GM18868 (cell line): Measurements from ENCODE around the gene DLGAP4.
"Not testable (repeated sequence)": the region's sequence is repeated elsewhere in the genome, so short reads cannot be mapped to it uniquely, and the experiment has no call there.

Experiments used
- ATAC-seq: cut with Tn5 transposase; IDR thresholded peaks from one replicate; pipeline ENCODE4 v1.9.1; 2021; ENCODE audit warnings: mild to moderate bottlenecking, moderate library complexity; ENCODE audit not compliant: unreplicated experiment

Gene DLGAP4

DNA sequence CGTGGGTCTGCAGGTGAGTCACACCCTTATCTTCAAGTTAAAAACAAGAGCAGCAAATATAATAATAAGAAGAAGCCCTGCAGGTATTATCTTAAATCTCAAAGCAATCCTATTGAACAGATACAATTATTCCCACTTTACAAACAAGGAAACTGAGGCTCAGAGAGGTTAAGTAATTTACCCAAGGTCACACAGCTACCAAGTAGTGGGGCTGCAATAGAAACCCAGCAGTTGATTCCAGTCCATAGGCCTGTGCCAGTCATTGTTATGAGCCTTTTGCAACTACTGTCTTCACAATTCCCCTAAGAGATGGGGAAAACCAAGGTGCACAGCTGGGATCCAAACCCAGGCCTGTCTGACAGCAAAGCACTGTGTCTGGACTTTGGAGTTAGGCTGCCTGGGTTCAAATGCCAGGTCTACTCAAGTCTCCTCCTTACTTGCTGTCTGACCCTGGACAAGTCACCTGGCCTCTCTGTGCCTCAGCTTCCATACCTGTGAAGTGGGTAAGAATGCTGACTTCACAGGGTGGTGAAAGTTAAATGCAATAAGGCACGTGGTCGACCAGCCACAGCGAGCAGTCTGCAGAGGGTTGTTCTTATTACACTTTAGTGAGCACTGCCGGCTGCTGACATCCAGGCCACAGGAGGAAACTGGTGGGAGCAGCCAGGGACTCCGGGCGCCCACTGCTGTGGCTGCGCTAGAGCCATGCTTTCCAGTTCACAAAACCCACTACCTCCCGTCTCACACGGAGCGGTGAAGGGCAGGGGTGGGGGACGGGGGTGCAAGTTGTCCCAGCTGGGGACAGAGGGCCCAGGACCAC is 241.3 kb downstream of the DLGAP4 start:
- ATAC-seq = no peak

DNA sequence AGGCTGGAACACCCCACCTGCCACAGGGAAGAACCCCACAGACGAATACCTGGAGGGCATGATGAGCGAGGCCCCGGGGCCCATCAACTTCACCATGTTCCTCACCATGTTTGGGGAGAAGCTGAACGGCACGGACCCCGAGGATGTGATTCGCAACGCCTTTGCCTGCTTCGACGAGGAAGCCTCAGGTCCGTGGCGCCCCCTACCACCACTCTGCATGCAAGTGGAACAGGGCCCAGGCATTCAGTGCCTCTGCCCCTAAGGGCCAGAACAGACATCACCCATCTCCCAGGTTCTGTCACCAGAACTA is 241.8 kb downstream of the DLGAP4 start:
- no peak for ATAC-seq

DNA sequence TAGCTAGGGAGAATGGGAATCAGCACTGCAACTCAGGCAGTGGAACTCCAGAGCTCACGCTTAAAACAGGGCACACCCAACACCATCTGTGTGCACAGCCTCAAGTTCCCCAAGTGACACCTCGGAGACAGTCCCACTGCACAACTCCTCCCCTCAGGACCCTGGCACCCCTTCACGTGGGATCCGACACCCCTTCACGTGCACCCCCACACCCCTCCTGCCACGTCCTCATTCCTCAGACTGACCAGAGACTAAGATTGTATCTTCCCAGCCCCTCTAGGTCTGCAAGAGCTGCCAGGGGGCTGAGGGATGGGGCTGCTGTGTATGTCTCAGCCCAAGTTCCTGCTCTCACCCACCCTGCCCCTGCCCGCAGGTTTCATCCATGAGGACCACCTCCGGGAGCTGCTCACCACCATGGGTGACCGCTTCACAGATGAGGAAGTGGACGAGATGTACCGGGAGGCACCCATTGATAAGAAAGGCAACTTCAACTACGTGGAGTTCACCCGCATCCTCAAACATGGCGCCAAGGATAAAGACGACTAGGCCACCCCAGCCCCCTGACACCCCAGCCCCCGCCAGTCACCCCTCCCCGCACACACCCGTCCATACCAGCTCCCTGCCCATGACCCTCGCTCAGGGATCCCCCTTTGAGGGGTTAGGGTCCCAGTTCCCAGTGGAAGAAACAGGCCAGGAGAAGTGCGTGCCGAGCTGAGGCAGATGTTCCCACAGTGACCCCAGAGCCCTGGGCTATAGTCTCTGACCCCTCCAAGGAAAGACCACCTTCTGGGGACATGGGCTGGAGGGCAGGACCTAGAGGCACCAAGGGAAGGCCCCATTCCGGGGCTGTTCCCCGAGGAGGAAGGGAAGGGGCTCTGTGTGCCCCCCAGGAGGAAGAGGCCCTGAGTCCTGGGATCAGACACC is 242.8 kb downstream of the DLGAP4 start:
- no peak for ATAC-seq

- no peak for ATAC-seq
Observed at GRCh38 chr20:36549628-36549941, 243.4 kb downstream of the DLGAP4 start.

DNA sequence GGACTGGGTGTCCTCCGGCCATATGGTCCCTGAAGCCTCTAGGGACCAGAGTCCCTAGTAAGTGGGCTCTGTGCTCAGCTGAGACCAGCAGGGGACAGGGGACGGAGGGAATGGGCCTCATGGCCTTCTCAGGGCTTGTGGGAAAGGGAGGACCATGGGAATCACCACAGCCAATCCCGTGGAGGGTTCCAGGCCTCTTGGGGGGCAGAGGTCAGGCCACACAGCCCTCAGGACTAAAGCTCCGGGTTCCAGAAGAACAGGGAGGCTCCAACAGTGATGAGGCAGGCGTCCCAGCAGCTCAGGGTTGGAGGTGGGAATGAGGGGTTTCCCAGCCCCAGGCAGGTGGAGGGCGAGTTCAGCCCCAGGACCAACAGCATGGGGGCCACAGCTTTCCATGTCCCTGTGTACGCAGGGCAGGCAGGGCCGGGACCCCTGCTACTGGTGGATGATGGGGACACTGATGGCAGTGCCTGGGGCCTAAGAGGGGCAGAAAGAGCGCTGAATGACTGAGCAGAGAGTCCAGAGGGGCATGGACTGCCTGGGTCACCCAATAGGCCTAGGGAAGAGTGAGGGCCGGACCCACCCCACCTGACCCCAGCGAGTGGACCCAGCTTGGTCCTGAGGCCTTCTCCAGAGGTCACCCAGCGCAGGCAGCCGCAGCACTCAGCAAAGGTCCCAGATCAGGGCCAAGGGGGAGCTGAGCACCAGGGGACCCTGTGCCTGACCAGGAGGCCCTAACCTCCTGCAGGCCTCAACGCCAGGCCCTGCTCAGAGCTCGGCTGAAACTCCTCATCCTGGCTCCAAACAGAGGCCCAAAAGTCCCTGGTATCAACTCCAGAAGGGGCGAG is 244.0 kb downstream of the DLGAP4 start:
- ATAC-seq = no peak

- ATAC-seq = no peak
Observed at GRCh38 chr20:36550790-36551299, 244.7 kb downstream of the DLGAP4 start.

DNA sequence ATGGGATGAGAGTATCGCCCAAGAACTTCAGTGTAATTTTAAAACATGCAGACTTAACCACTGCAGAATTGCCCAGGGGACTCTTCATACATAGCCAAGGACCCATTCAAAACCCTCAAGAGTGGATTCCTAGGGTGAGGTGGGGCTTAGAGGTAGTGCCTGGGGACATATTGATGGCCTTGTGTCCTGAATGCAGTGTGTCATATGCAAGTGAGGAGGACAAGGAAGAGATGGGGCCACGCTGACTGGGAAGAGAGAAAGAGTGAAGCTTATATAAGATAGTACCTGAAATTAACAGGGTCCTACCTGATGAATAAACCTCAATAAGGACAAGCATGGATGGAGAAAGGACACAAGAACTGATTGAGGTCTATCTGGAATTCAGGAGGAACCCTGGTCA is 249.1 kb downstream of the DLGAP4 start:
- no peak for ATAC-seq

DNA sequence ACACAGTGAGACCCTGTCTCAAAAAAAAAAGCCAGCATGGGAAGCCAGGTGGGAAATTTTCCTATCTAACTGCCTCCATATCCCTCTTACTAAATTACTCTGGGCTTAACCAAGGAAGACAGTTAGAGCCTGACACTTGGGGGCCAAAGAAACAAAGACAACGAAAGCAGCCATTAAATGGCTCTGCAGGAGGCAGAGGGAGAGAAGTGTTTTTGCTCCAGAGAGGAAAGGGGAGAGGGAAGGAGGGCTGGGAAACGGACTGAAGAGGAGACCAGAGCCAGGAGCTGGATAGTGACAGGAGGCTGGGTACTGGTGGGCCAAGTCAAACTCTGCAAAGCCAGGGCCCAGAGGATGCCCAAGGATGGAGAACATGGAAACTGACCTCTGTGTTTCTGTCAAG is 256.6 kb downstream of the DLGAP4 start:
- ATAC-seq = no peak

DNA sequence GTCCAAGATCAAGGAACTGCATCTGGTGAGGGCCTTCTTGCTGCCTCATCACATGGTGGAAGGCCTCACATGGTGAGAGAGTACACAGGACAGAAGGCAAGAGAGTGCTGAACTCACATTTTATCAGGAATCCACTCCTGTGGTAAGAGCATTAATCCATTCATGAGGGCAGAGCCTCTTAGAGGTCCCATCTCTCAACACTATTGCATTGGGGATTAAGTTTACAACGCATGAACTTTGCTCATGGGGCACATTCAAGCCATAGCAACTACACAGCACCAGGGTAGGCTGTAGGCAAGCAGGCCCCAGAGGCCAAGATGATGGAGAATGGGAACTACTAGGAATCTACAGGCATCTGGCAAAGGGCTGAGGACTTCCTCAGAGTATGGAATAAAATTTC is 257.2 kb downstream of the DLGAP4 start:
- ATAC-seq = no peak

DNA sequence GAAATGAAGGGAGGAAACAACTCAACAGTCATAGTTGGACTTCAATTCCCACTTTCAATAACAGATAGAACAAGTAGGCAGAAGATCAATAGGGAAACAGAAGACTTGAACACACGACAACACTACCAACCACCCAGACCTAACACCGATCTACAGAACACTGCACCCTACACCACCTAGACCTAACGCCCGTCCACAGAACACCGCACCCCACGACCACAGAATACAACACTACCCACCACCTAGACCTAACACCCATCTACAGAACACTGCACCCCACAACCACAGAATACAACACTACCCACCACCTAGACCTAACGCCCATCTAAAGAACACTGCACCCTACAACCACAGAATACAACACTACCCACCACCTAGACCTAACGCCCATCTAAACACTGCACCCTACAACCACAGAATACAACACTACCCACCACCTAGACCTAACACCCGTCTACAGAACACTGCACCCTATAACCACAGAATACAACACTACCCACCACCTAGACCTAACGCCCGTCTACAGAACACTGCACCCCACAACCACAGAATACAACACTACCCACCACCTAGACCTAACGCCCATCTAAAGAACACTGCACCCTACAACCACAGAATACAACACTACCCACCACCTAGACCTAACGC is 258.1 kb downstream of the DLGAP4 start:
- ATAC-seq = not testable (repeated sequence)

- not testable (repeated sequence) for ATAC-seq
Observed at GRCh38 chr20:36564726-36565121, 258.6 kb downstream of the DLGAP4 start.

DNA sequence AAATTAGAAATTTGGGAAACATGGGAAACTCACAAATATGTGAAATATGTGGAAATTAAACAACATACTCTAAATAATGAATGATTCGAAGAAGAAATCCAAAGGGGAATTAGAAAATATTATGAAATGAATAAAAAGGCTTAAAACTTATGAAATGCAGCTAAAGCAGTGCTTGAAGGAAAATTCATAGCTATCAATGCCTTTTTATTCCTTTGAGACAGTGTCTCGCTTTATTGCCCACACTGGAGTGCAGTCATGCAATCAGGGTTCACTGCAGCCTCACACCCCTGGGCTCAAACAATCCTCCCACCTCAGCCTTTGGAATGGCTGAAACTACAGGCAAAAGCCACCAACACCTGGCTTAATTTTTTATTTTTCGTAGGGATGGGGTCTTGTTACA is 259.4 kb downstream of the DLGAP4 start:
- ATAC-seq = no peak

DNA sequence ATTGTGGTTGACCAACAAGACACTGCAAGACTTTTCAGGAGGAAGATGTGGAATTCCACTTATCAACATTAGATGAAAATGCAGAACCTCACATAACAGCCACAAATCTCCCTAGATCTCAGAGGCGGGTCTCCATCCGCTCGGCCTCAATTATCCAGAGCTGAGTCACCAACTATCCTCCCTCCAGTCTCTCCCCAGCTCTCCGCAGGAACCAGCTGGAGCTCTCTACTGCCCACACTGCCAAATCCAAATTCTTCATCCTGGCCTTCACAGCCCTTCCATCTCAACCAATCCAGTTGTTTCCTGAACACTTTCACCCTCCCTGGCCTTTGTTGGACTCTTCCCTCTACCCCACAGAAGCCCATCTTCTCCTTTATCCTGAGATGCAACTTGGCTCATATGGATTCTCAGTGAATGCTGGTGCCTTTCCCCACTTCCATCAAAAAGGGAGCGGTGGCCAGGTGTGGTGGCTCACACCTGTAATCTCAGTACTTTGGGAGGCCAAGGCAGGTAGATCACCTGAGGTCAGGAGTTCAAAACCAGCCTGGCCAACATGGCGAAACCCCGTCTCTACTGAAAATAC is 263.8 kb downstream of the DLGAP4 start:
- no peak for ATAC-seq

GRCh38 chr20:36571564-36572504 is 265.7 kb downstream of the DLGAP4 start:
- no peak for ATAC-seq

DNA sequence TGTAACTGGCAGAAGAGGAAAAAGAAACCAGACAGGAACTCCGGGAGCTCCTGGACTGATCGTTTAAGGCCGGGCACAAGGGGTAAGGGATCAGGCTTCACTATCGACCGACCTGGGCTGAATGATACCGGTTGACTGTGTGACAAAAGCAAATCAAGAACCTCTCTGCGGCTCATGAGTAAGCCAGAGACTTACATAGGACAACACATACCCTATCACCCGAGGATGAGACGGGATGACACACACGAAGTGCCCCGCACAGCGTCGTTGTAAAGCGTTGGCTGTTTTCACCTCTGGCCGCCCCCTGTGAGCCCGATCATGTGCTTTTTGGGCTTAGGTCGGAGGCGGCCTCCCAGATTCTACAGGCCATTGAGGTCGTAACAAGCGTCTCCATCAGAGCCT is 266.6 kb downstream of the DLGAP4 start:
- peak; percentile 23 for ATAC-seq

DNA sequence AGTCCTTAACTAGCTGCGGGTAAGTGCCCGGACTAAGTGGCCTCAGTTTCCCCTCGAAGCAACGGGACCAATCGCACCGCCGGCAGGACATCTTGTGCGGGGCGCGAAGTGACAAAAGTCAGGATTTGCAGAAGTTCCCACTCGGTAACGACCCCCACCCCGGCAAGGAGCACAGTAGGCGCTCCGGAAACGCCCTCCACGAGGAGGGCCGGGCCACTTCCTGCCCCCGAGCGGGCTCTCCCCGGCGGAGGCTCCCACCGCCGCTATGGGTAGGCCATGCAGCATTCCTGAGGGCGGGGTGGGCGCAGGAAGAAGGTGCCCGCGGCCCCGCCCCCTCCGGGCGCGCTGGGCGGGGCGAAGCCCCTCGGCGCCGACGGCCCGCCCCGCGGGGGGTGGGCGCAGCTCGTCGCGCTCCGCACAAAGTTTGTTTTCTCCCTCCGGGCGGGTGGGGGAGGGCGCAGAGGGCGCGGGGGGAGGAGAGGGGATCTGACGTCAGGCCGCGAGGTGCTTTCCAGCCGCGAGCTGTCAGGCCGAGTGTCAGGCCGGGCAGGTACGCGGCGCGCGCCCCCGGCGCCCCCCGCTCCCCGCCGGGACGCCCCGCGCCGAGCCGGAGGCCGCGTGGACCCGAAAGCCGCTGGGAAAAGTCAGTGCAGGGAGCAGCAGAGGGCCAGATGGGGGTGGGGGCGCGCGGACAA is 267.1 kb downstream of the DLGAP4 start, which contains the start of gene TGIF2:
Gene TGIF2 (plus strand): TSS at position 495 of the 695 bp plus-strand sequence. CDS start 5,178 bp downstream, outside the sequence.
- peak; percentile 67 for ATAC-seq

DNA sequence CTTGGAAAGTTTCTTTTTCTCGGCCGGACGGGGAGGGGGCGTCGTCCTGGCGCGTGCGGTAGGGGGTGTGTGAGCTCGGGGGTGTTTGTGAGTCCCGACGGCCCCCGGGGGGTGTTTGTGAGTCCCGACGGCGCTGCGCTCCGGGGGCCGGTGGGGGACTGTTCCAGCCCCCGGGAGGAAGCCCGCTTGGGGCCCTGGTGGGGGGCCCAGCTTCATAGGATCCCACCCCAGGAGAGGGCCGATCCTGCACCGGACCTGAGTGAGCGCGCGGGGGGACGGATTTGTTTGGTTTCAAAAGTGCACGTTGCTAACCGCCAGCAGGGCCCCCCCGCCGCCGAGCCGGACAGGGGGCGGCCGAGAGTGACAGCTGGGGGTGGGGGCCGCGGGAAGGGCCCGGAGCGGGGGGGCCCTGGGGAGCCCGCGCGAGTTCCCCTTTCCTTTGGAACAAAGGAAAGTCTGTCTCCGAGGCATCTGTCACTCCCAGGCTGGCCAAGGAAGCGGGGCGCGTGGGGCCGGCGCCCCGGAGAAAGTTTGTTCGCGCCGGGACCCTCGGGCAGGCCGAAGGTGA is 267.7 kb downstream of the DLGAP4 start:
- no peak for ATAC-seq
